ENCODE results near the gene GRIP2.

GRIP2 gene

GRCh38 chr3:14490255-14490654 is 49.9 kb downstream of the GRIP2 start:
- DNase-seq (ENCODE audit: low read depth, low spot score) = no peak
- peak overlapping the region; percentile 46 for H3K27ac ChIP-seq

GRCh38 chr3:14489641-14490040 is 50.5 kb downstream of the GRIP2 start:
- DNase-seq (ENCODE audit: low read depth, low spot score) = no peak
- H3K27ac ChIP-seq = no peak overlapping the region

GRCh38 chr3:14488286-14489041 is 51.7 kb downstream of the GRIP2 start:
- DNase-seq (ENCODE audit: low read depth, low spot score) = no peak
- peak overlapping the region; percentile 56 for H3K27ac ChIP-seq

- H3K27ac ChIP-seq = peak overlapping the region; percentile 56
- no peak for DNase-seq (ENCODE audit: low read depth, low spot score)
These were observed 52.3 kb downstream of the GRIP2 start for GRCh38 chr3:14487821-14488220.

GRCh38 chr3:14487086-14487485 is 53.1 kb downstream of the GRIP2 start:
- DNase-seq (ENCODE audit: low read depth, low spot score) = no peak
- H3K27ac ChIP-seq = no peak overlapping the region

GRCh38 chr3:14486460-14486859 is 53.7 kb downstream of the GRIP2 start:
- no peak for DNase-seq (ENCODE audit: low read depth, low spot score)
- no peak overlapping the region for H3K27ac ChIP-seq

- DNase-seq (ENCODE audit: low read depth, low spot score) = no peak
- H3K27ac ChIP-seq = no peak overlapping the region
These were observed 54.2 kb downstream of the GRIP2 start for GRCh38 chr3:14485981-14486380.

- no peak overlapping the region for H3K27ac ChIP-seq
- DNase-seq (ENCODE audit: low read depth, low spot score) = no peak
These were observed 55.4 kb downstream of the GRIP2 start for GRCh38 chr3:14484741-14485140.

GRCh38 chr3:14483286-14483685 is 56.9 kb downstream of the GRIP2 start:
- no peak overlapping the region for H3K27ac ChIP-seq
- DNase-seq (ENCODE audit: low read depth, low spot score) = no peak

- no peak overlapping the region for H3K27ac ChIP-seq
- no peak for DNase-seq (ENCODE audit: low read depth, low spot score)
These were observed 57.8 kb downstream of the GRIP2 start for GRCh38 chr3:14482271-14482721.

- no peak for DNase-seq (ENCODE audit: low read depth, low spot score)
- H3K27ac ChIP-seq = no peak overlapping the region
These were observed 58.5 kb downstream of the GRIP2 start for GRCh38 chr3:14481646-14482036.

- peak overlapping the region; percentile 55 for H3K27ac ChIP-seq
- no peak for DNase-seq (ENCODE audit: low read depth, low spot score)
These were observed 59.0 kb downstream of the GRIP2 start for GRCh38 chr3:14481018-14481645.

- DNase-seq (ENCODE audit: low read depth, low spot score) = peak; percentile 60
- H3K27ac ChIP-seq = peak overlapping the region; percentile 55
These were observed 59.7 kb downstream of the GRIP2 start for GRCh38 chr3:14480207-14481017.

GRCh38 chr3:14479591-14479990 is 60.6 kb downstream of the GRIP2 start:
- no peak overlapping the region for H3K27ac ChIP-seq
- no peak for DNase-seq (ENCODE audit: low read depth, low spot score)

GRCh38 chr3:14478956-14479550 is 61.1 kb downstream of the GRIP2 start:
- no peak for DNase-seq (ENCODE audit: low read depth, low spot score)
- no peak overlapping the region for H3K27ac ChIP-seq

- DNase-seq (ENCODE audit: low read depth, low spot score) = no peak
- no peak overlapping the region for H3K27ac ChIP-seq
These were observed 62.7 kb downstream of the GRIP2 start for GRCh38 chr3:14477311-14477935.

- no peak for DNase-seq (ENCODE audit: low read depth, low spot score)
- no peak overlapping the region for H3K27ac ChIP-seq
These were observed 63.4 kb downstream of the GRIP2 start for GRCh38 chr3:14476583-14477265.

GRCh38 chr3:14475621-14476020 is 64.5 kb downstream of the GRIP2 start:
- DNase-seq (ENCODE audit: low read depth, low spot score) = no peak
- H3K27ac ChIP-seq = no peak overlapping the region

- DNase-seq (ENCODE audit: low read depth, low spot score) = no peak
- no peak overlapping the region for H3K27ac ChIP-seq
These were observed 65.6 kb downstream of the GRIP2 start for GRCh38 chr3:14474363-14475081.

Data from epithelial cell of prostate (primary cell).